Stimulated activated naive B cell treated with anti-CD40 and anti-IgM and Interleukin-4, amounts not matched to agents 10 μg/mL and 1 μg/mL and 100 μg/mL, for 72 hours (primary cell): Measurements from ENCODE around the gene ZNF446.
A peak's percentile ranks its signal among the peaks of the same experiment; 100 is the strongest.
"Not testable (repeated sequence)": the region's sequence is repeated elsewhere in the genome, so short reads cannot be mapped to it uniquely, and the experiment has no call there.

ENCODE experiments used
- ATAC-seq, 2 donors: fragments of 150-1000 bp; cut with Tn5 transposase; replicated peaks; 2 replicates each; pipeline ENCODE4 v1.10.0; 2021; ENCODE audit warnings: moderate library complexity in 1 of 2
- DNase-seq: peaks from one replicate; pipeline ENCODE4 v3.0.0; 2021
- H3K27ac Mint-ChIP-seq: one replicate; pipeline ENCODE4 v1.8.0; 2022; ENCODE audit warnings: mild to moderate bottlenecking, mixed read lengths
- H3K27me3 Mint-ChIP-seq, 2 donors: one replicate each; pipeline ENCODE4 v1.8.0; 2022; ENCODE audit warnings: mixed read lengths in 2 of 2
- H3K36me3 Mint-ChIP-seq, 2 donors: one replicate each; pipeline ENCODE4 v1.8.0; 2022; ENCODE audit warnings: mixed read lengths in 2 of 2, mild to moderate bottlenecking in 1 of 2
- H3K4me1 Mint-ChIP-seq, 2 donors: one replicate each; pipeline ENCODE4 v1.8.0; 2022; ENCODE audit warnings: mixed read lengths in 2 of 2, mild to moderate bottlenecking in 1 of 2
- H3K4me3 Mint-ChIP-seq, 2 donors: one replicate each; pipeline ENCODE4 v1.8.0; 2022; ENCODE audit warnings: mild to moderate bottlenecking in 2 of 2, mixed read lengths in 2 of 2, moderate library complexity in 1 of 2
- H3K9me3 Mint-ChIP-seq, 2 donors: one replicate each; pipeline ENCODE4 v1.8.0; 2022; ENCODE audit warnings: mixed read lengths in 2 of 2, mild to moderate bottlenecking in 1 of 2

Gene ZNF446

GRCh38 chr19:58456111-58456510 is 20.0 kb upstream of the ZNF446 start:
- no peak overlapping the region for H3K27ac Mint-ChIP-seq
- ATAC-seq (no peak), DNase-seq (no peak)
- no peaks in the 10 kb centered on the region for H3K27me3 Mint-ChIP-seq
- H3K4me3 Mint-ChIP-seq = no peak overlapping the region
- peaks cover 16 to 21% of the 10 kb centered on the region in 2 donors for H3K4me1 Mint-ChIP-seq
- H3K9me3 Mint-ChIP-seq = no peaks in the 10 kb centered on the region
- H3K36me3 Mint-ChIP-seq = peaks cover 38 to 60% of the 10 kb centered on the region in 2 donors

DNA sequence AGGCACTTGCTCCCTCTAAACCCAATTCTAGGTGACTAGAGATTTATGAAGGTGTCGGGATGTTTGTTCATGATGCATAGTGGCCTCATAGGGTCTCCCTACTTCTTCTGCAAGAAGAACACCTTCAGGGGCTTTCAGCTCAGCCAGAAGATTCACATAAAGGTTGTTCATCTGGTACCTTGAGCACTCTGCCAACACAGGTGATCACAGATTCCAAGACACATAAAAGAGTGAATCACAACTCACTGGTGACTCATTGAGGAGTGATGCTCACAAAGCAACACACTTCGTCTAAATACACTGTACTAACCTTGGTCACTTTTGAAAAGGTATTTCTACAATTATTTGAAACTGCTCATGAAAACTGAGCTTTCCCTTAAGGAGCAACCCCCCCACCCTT is 16.1 kb upstream of the ZNF446 start:
- no peak for ATAC-seq
- no peak overlapping the region for H3K27ac Mint-ChIP-seq
- H3K4me3 Mint-ChIP-seq = no peak overlapping the region

GRCh38 chr19:58466089-58466759 is 9.9 kb upstream of the ZNF446 start:
- ATAC-seq (peak; percentile 14 to 18), DNase-seq (peak; percentile 18)
- H3K9me3 Mint-ChIP-seq = no peaks in the 10 kb centered on the region
- H3K27ac Mint-ChIP-seq = peak overlapping the region; percentile 94
- no peaks in the 10 kb centered on the region for H3K27me3 Mint-ChIP-seq
- peaks cover 20 to 31% of the 10 kb centered on the region in 2 donors for H3K4me1 Mint-ChIP-seq
- H3K36me3 Mint-ChIP-seq = peaks cover 13 to 28% of the 10 kb centered on the region in 2 donors
- peak overlapping the region; percentile 83 to 96 for H3K4me3 Mint-ChIP-seq

More for the DNA sequence above, 16.1 kb upstream of the ZNF446 start:
- Mint-ChIP-seq H3K36me3 (peaks cover 25 to 42% of the 10 kb centered on the region in 2 donors), H3K4me1 (peaks cover 0 to 11% of the 10 kb centered on the region in 2 donors), H3K9me3 (no peaks in the 10 kb centered on the region), H3K27me3 (no peaks in the 10 kb centered on the region)
- DNase-seq = no peak

GRCh38 chr19:58466760-58467589 is 9.2 kb upstream of the ZNF446 start, which contains the start of gene ZNF324:
Gene ZNF324 (plus strand): TSS chr19:58467080. CDS start chr19:58469186, 2,106 bp downstream.
- Mint-ChIP-seq H3K27ac (peak within 1 kb of the TSS; percentile 94), H3K27me3 (no peaks in the 10 kb centered on the region), H3K9me3 (no peaks in the 10 kb centered on the region), H3K4me1 (peaks cover 20 to 31% of the 10 kb centered on the region in 2 donors), H3K36me3 (peaks cover 13 to 30% of the 10 kb centered on the region in 2 donors), H3K4me3 (peak within 1 kb of the TSS; percentile 83 to 96)
- peak; percentile 93 to 96 for ATAC-seq
- DNase-seq = peak; percentile 95

- peaks cover 20 to 35% of the 10 kb centered on the region in 2 donors for H3K4me1 Mint-ChIP-seq
- H3K27me3 Mint-ChIP-seq = no peaks in the 10 kb centered on the region
- peak overlapping the region; percentile 83 to 96 for H3K4me3 Mint-ChIP-seq
- DNase-seq = no peak
- ATAC-seq = no peak
- peak overlapping the region; percentile 52 for H3K27ac Mint-ChIP-seq
- H3K9me3 Mint-ChIP-seq = no peaks in the 10 kb centered on the region
- H3K36me3 Mint-ChIP-seq = peaks cover 25 to 44% of the 10 kb centered on the region in 2 donors
Observed at GRCh38 chr19:58468216-58468839, 7.8 kb upstream of the ZNF446 start.

DNA sequence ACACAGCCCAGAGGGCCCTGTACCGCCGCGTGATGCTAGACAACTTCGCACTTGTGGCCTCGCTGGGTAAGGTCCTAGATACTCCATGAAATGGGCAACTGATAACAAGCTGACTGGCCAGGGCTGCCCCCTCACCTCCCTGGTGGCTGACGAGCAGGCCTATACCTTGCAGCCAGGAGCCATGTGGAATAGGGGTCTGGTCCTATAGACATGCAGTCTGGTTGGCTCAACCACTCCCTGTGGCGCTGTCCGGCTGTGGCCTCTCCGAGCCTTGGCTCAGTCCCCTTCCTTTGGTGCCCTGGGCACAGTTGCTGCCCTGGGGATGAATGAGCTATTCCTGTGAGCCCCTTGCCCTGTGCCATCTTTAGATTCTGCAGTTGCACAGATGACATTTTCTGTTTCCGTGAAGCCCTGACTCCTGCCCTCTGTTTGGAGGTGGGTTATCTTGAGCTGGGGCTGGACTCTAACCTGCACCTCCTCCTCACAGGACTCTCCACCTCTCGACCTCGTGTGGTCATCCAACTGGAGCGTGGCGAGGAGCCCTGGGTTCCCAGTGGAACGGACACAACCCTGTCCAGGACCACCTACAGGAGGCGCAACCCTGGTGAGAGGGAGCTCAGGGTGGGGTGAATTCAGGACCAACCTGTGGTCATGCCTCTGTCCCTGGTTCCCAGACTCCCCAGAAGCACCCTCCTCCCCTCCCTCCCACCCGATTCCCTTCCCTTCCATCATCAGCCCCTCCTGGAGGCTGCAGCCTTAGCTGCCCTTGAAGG is 6.7 kb upstream of the ZNF446 start:
- H3K4me1 Mint-ChIP-seq = peaks cover 22 to 36% of the 10 kb centered on the region in 2 donors
- no peaks in the 10 kb centered on the region for H3K9me3 Mint-ChIP-seq
- no peak for DNase-seq
- peaks cover 27 to 45% of the 10 kb centered on the region in 2 donors for H3K36me3 Mint-ChIP-seq
- H3K27ac Mint-ChIP-seq = no peak overlapping the region
- H3K4me3 Mint-ChIP-seq = peak overlapping the region; percentile 25 to 30
- ATAC-seq = no peak
- H3K27me3 Mint-ChIP-seq = no peaks in the 10 kb centered on the region

GRCh38 chr19:58470837-58471543 is 5.2 kb upstream of the ZNF446 start:
- not testable (repeated sequence) for H3K9me3 Mint-ChIP-seq, ATAC-seq, DNase-seq, H3K27ac Mint-ChIP-seq, H3K27me3 Mint-ChIP-seq, H3K4me3 Mint-ChIP-seq
- Mint-ChIP-seq H3K4me1 (peaks cover 28 to 45% of the 10 kb centered on the region in 2 donors), H3K36me3 (peaks cover 31 to 47% of the 10 kb centered on the region in 2 donors)

GRCh38 chr19:58471736-58472135 is 4.4 kb upstream of the ZNF446 start:
- no peak overlapping the region for H3K4me3 Mint-ChIP-seq
- peaks cover 31 to 47% of the 10 kb centered on the region in 2 donors for H3K36me3 Mint-ChIP-seq
- no peak overlapping the region for H3K27ac Mint-ChIP-seq
- no peak for DNase-seq
- H3K27me3 Mint-ChIP-seq = no peaks in the 10 kb centered on the region
- H3K9me3 Mint-ChIP-seq = no peaks in the 10 kb centered on the region
- peaks cover 30 to 47% of the 10 kb centered on the region in 2 donors for H3K4me1 Mint-ChIP-seq
- no peak for ATAC-seq

DNA sequence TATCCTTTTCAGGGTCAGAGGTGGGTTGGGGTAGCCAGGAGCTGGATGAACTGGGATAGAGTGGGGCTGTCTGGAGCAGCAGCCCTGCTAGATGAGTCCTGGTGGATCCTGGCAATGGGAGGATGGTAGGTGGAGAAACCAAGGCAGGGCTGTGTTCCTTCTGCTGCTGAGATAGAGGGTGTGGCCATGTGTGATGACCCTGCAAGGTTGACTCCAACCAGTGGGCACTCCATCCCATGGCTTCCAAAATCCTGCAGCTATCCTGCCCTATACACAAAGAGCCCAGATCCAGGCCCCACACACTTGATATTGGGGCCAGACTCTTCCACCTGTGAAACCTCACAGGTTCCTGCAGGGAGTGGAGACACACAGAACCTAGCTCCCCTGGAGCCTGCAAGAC is 2.4 kb upstream of the ZNF446 start:
- H3K4me1 Mint-ChIP-seq = peaks cover 28 to 46% of the 10 kb centered on the region in 2 donors
- no peaks in the 10 kb centered on the region for H3K27me3 Mint-ChIP-seq
- H3K9me3 Mint-ChIP-seq = no peaks in the 10 kb centered on the region
- ATAC-seq (no peak), DNase-seq (no peak)
- H3K36me3 Mint-ChIP-seq = peaks cover 24 to 38% of the 10 kb centered on the region in 2 donors
- H3K27ac Mint-ChIP-seq = peak overlapping the region; percentile 37
- H3K4me3 Mint-ChIP-seq = peak overlapping the region in 1 of 2 donors; percentile 23

DNA sequence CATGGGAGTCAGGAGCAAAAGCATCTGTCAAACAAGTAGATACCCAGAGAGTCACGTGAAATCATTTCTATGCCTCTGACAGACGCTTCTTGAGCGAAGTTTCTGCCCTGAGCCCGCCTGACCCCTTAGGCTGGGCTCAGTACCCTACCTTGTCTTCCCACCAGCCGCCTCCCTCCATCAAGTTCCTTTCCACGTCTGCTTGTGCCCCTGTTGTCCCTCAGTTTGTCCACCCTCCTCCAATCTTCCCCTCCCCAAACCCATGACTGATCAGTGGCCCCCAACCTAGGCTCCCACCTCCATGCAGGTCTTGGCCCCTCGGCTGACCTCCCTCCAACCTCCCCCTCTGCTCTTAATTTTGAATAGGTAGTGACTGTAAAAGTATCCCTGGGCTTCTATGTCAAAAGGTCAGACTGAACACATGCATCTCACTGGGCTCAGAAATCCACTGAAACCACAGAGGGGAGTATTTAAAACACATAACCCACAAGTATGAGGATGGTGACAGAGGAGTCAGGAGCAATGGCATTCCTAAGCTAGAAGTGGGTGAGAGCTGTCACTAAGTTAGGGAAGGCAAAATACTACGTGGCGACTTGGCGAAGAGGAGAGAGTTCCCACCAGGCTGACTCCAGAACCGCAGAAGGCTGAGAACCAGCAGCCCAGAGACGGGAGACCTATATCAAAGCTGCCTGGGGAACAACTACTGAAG is 1.7 kb upstream of the ZNF446 start:
- Mint-ChIP-seq H3K4me1 (peaks cover 27 to 46% of the 10 kb centered on the region in 2 donors), H3K4me3 (peak overlapping the region; percentile 23 to 46), H3K27ac (peak overlapping the region; percentile 43), H3K27me3 (no peaks in the 10 kb centered on the region), H3K36me3 (peaks cover 28 to 44% of the 10 kb centered on the region in 2 donors), H3K9me3 (no peaks in the 10 kb centered on the region)
- no peak for DNase-seq
- ATAC-seq = no peak

- Mint-ChIP-seq H3K4me3 (peak overlapping the region; percentile 93 to 98), H3K36me3 (peaks cover 30 to 42% of the 10 kb centered on the region in 2 donors)
- ATAC-seq = peak; percentile 21 to 38
Observed at GRCh38 chr19:58474997-58475713, 997 bp upstream of the ZNF446 start.

GRCh38 chr19:58476498-58477015 is 405 bp downstream of the ZNF446 start:
- Mint-ChIP-seq H3K4me3 (peak overlapping the region; percentile 93 to 98), H3K4me1 (peaks cover 26 to 51% of the 10 kb centered on the region in 2 donors), H3K27ac (peak overlapping the region; percentile 99), H3K9me3 (no peaks in the 10 kb centered on the region), H3K36me3 (peaks cover 29 to 43% of the 10 kb centered on the region in 2 donors), H3K27me3 (no peaks in the 10 kb centered on the region)
- no peak for DNase-seq
- ATAC-seq = peak; percentile 3 to 8

More at GRCh38 chr19:58474997-58475713, 997 bp upstream of the ZNF446 start:
- H3K9me3 Mint-ChIP-seq = no peaks in the 10 kb centered on the region
- DNase-seq = no peak
- H3K27me3 Mint-ChIP-seq = no peaks in the 10 kb centered on the region
- peaks cover 24 to 46% of the 10 kb centered on the region in 2 donors for H3K4me1 Mint-ChIP-seq
- H3K27ac Mint-ChIP-seq = peak overlapping the region; percentile 99
